Measurements from ENCODE around the gene TMEM240. TPM values are rescaled to one million over a fixed set of nuclear protein-coding genes. Genes with fewer than 3 reads are reported as not detected.
"Not testable (repeated sequence)": the region's sequence is repeated elsewhere in the genome, so short reads cannot be mapped to it uniquely, and the experiment has no call there.

Gene TMEM240
- total and polyA plus RNA-seq, 2 donors (not counting 3 experiments of a cell fraction or from before 2014, with no cell fraction given), result 7.0 to 7.6 TPM

GRCh38 chr1:1533176-1533893, 7.1 kb downstream of the TMEM240 start:
- DNase-seq (ENCODE audit: low read depth, low spot score); H4K20me1 ChIP-seq (replicated peaks; ENCODE audit: control insufficient read depth, extremely low read depth, insufficient read depth, low read length); H3K4me1 ChIP-seq (ENCODE audit: control insufficient read depth, extremely low read depth, insufficient read depth, low read length); POLR2A ChIA-PET; H3K79me2 ChIP-seq (ENCODE audit: control insufficient read depth, insufficient read depth, low read length); CTCF ChIA-PET; H3K9ac ChIP-seq (replicated peaks; ENCODE audit: extremely low read depth, insufficient read depth, low read length); FAIRE-seq; dilution Hi-C loops (cut with MboI; ENCODE audit: extremely low pct_ligation_motif_present, low sequenced_read_pairs); H2AFZ ChIP-seq (ENCODE audit: low read depth, low read length); intact Hi-C loops (cut with micrococcal nuclease); H3K4me3 ChIP-seq (replicated peaks in 1 of 3; ENCODE audit: insufficient read depth in 1 of 3, low read depth in 1 of 3, low read length in 3 of 3); H3K9me3 ChIP-seq (replicated peaks; ENCODE audit: control insufficient read depth, insufficient read depth, low read length); BruUV-seq (replicated peaks); H3K27ac ChIP-seq (ENCODE audit: insufficient read depth, low read depth, low read length); H3K9me1 ChIP-seq (replicated peaks; ENCODE audit: control insufficient read depth, extremely low read depth, insufficient read depth, low read length); H3K4me2 ChIP-seq (ENCODE audit: insufficient read depth, low read length); H3K27me3 ChIP-seq (ENCODE audit: control insufficient read depth in 2 of 2, insufficient read depth in 2 of 2, low read length in 2 of 2): not testable (repeated sequence)
- H3K36me3 ChIP-seq (ENCODE audit: control insufficient read depth in 2 of 2, extremely low read depth in 1 of 2, insufficient read depth in 2 of 2, low read length in 2 of 2), result peaks cover 3 to 15% of the 10 kb centered on the region in 2 experiments

- Histone ChIP-seq H3K4me1 (ENCODE audit: control insufficient read depth, extremely low read depth, insufficient read depth, low read length) (no peaks in the 10 kb centered on the region), H3K9ac (replicated peaks; ENCODE audit: extremely low read depth, insufficient read depth, low read length) (no peak overlapping the region), H4K20me1 (replicated peaks; ENCODE audit: control insufficient read depth, extremely low read depth, insufficient read depth, low read length) (no peaks in the 10 kb centered on the region), H3K36me3 (ENCODE audit: control insufficient read depth in 2 of 2, extremely low read depth in 1 of 2, insufficient read depth in 2 of 2, low read length in 2 of 2) (peaks cover 7 to 19% of the 10 kb centered on the region in 2 experiments), H3K79me2 (ENCODE audit: control insufficient read depth, insufficient read depth, low read length) (no peaks in the 10 kb centered on the region), H3K9me3 (replicated peaks; ENCODE audit: control insufficient read depth, insufficient read depth, low read length) (no peaks in the 10 kb centered on the region), H3K27me3 (ENCODE audit: control insufficient read depth in 2 of 2, insufficient read depth in 2 of 2, low read length in 2 of 2) (no peaks in the 10 kb centered on the region), H3K4me2 (ENCODE audit: insufficient read depth, low read length) (no peak overlapping the region), H3K27ac (ENCODE audit: insufficient read depth, low read depth, low read length) (no peak overlapping the region), H3K4me3 (replicated peaks in 1 of 3; ENCODE audit: insufficient read depth in 1 of 3, low read depth in 1 of 3, low read length in 3 of 3) (no peak overlapping the region), H2AFZ (ENCODE audit: low read depth, low read length) (no peak overlapping the region), H3K9me1 (replicated peaks; ENCODE audit: control insufficient read depth, extremely low read depth, insufficient read depth, low read length) (no peaks in the 10 kb centered on the region)
- CTCF ChIA-PET, result no interaction called here
- DNase-seq (ENCODE audit: low read depth, low spot score) (no peak), FAIRE-seq (no peak)
- dilution Hi-C loops (cut with MboI; ENCODE audit: extremely low pct_ligation_motif_present, low sequenced_read_pairs) (no loop called here), intact Hi-C loops (cut with micrococcal nuclease) (no loop called here)
- no TSS peak for BruUV-seq (replicated peaks)
- POLR2A ChIA-PET, result no interaction called here
- TF ChIP-seq MAX (IDR thresholded peaks at IDR 0.05; ENCODE audit: insufficient read depth, insufficient read length), result no peak
- no peak for TF ChIP-seq FOS (IDR thresholded peaks at IDR 0.05; ENCODE audit: borderline replicate concordance, insufficient read depth, low read length)
- TF ChIP-seq CTCF (IDR thresholded peaks at IDR 0.05; ENCODE audit: extremely low read depth in 1 of 2, insufficient read depth in 1 of 2, low read depth in 1 of 2, low read length in 2 of 2), result no peak
- TF ChIP-seq GATA2 (IDR thresholded peaks at IDR 0.05; ENCODE audit: insufficient read depth, insufficient read length, low read depth, low read length), result no peak
- no peak for TF ChIP-seq JUN (IDR thresholded peaks at IDR 0.05; ENCODE audit: borderline replicate concordance, insufficient read depth, insufficient read length, low read depth)
Measured at GRCh38 chr1:1531947-1532346, 8.5 kb downstream of the TMEM240 start.
